ENCODE results near the gene RGL4. TPM values are rescaled to one million over a fixed set of nuclear protein-coding genes. Genes with fewer than 3 reads are reported as not detected.
"Not testable (repeated sequence)": the region's sequence is repeated elsewhere in the genome, so short reads cannot be mapped to it uniquely, and the experiment has no call there.

RGL4 gene
- total RNA-seq, 1 experiment from 2014 or later = not detected

GRCh38 chr22:23675502-23676415, 15.1 kb upstream of the RGL4 start:
- in situ Hi-C loops (cut with HindIII; ENCODE audit: low pct_unique_long_range_greater_than_20kb, low sequenced_read_pairs) = no loop called here
- DNase-seq (ENCODE audit: low read depth, low spot score) = no peak

GRCh38 chr22:23676841-23677700, 13.7 kb upstream of the RGL4 start:
- in situ Hi-C loops (cut with HindIII; ENCODE audit: low pct_unique_long_range_greater_than_20kb, low sequenced_read_pairs); DNase-seq (ENCODE audit: low read depth, low spot score): not testable (repeated sequence)

GRCh38 chr22:23677701-23677995, 13.2 kb upstream of the RGL4 start:
- DNase-seq (ENCODE audit: low read depth, low spot score) = no peak
- in situ Hi-C loops (cut with HindIII; ENCODE audit: low pct_unique_long_range_greater_than_20kb, low sequenced_read_pairs) = no loop called here

- in situ Hi-C loops (cut with HindIII; ENCODE audit: low pct_unique_long_range_greater_than_20kb, low sequenced_read_pairs) = no loop called here
- no peak for DNase-seq (ENCODE audit: low read depth, low spot score)
Observed at GRCh38 chr22:23678133-23678532, 12.7 kb upstream of the RGL4 start.

GRCh38 chr22:23681026-23681809, 9.6 kb upstream of the RGL4 start:
- in situ Hi-C loops (cut with HindIII; ENCODE audit: low pct_unique_long_range_greater_than_20kb, low sequenced_read_pairs) = no loop called here
- DNase-seq (ENCODE audit: low read depth, low spot score) = no peak

GRCh38 chr22:23682077-23682476, 8.7 kb upstream of the RGL4 start:
- in situ Hi-C loops (cut with HindIII; ENCODE audit: low pct_unique_long_range_greater_than_20kb, low sequenced_read_pairs) = no loop called here
- no peak for DNase-seq (ENCODE audit: low read depth, low spot score)

GRCh38 chr22:23682827-23683355, 7.9 kb upstream of the RGL4 start:
- DNase-seq (ENCODE audit: low read depth, low spot score) = no peak
- in situ Hi-C loops (cut with HindIII; ENCODE audit: low pct_unique_long_range_greater_than_20kb, low sequenced_read_pairs) = no loop called here

GRCh38 chr22:23683545-23683944, 7.3 kb upstream of the RGL4 start:
- DNase-seq (ENCODE audit: low read depth, low spot score) = no peak
- in situ Hi-C loops (cut with HindIII; ENCODE audit: low pct_unique_long_range_greater_than_20kb, low sequenced_read_pairs) = no loop called here

- in situ Hi-C loops (cut with HindIII; ENCODE audit: low pct_unique_long_range_greater_than_20kb, low sequenced_read_pairs) = no loop called here
- DNase-seq (ENCODE audit: low read depth, low spot score) = no peak
Observed at GRCh38 chr22:23684026-23684425, 6.8 kb upstream of the RGL4 start.

GRCh38 chr22:23684561-23685031, 6.2 kb upstream of the RGL4 start:
- no peak for DNase-seq (ENCODE audit: low read depth, low spot score)
- in situ Hi-C loops (cut with HindIII; ENCODE audit: low pct_unique_long_range_greater_than_20kb, low sequenced_read_pairs) = no loop called here

GRCh38 chr22:23685205-23685784, 5.5 kb upstream of the RGL4 start:
- in situ Hi-C loops (cut with HindIII; ENCODE audit: low pct_unique_long_range_greater_than_20kb, low sequenced_read_pairs) = no loop called here
- DNase-seq (ENCODE audit: low read depth, low spot score) = no peak

- in situ Hi-C loops (cut with HindIII; ENCODE audit: low pct_unique_long_range_greater_than_20kb, low sequenced_read_pairs) = no loop called here
Observed at GRCh38 chr22:23686416-23687024, 4.3 kb upstream of the RGL4 start.

GRCh38 chr22:23688121-23688520, 2.7 kb upstream of the RGL4 start:
- in situ Hi-C loops (cut with HindIII; ENCODE audit: low pct_unique_long_range_greater_than_20kb, low sequenced_read_pairs) = no loop called here
- no peak for DNase-seq (ENCODE audit: low read depth, low spot score)

More at GRCh38 chr22:23686416-23687024, 4.3 kb upstream of the RGL4 start:
- DNase-seq (ENCODE audit: low read depth, low spot score) = no peak

GRCh38 chr22:23688571-23688970, 2.2 kb upstream of the RGL4 start:
- in situ Hi-C loops (cut with HindIII; ENCODE audit: low pct_unique_long_range_greater_than_20kb, low sequenced_read_pairs) = no loop called here
- DNase-seq (ENCODE audit: low read depth, low spot score) = no peak

GRCh38 chr22:23689414-23689813, 1.4 kb upstream of the RGL4 start:
- in situ Hi-C loops (cut with HindIII; ENCODE audit: low pct_unique_long_range_greater_than_20kb, low sequenced_read_pairs) = no loop called here
- no peak for DNase-seq (ENCODE audit: low read depth, low spot score)

- in situ Hi-C loops (cut with HindIII; ENCODE audit: low pct_unique_long_range_greater_than_20kb, low sequenced_read_pairs) = no loop called here
- DNase-seq (ENCODE audit: low read depth, low spot score) = no peak
Observed at GRCh38 chr22:23691748-23692423, 1.1 kb downstream of the RGL4 start.
